Esophagus (tissue), 2 donors: ENCODE results near the gene COPS8. TPM values are rescaled to one million over a fixed set of nuclear protein-coding genes. Genes with fewer than 3 reads are reported as not detected.

Experiments used
- H3K27ac ChIP-seq, 2 donors: one replicate each; pipeline ENCODE4 v1.5.1; 2013; ENCODE audit warnings: low read depth in 2 of 2, mild to moderate bottlenecking in 2 of 2, inconsistent platforms in 1 of 2, low read length in 1 of 2, moderate library complexity in 1 of 2
- H3K27me3 ChIP-seq, 2 donors: one replicate each; pipeline ENCODE4 v1.6.1; 2013; ENCODE audit warnings: low read length in 2 of 2, control low read depth in 1 of 2, mild to moderate bottlenecking in 1 of 2; ENCODE audit not compliant: insufficient read depth in 2 of 2, control insufficient read depth in 1 of 2
- H3K36me3 ChIP-seq, 2 donors: one replicate each; pipeline ENCODE4 v1.6.1; 2013; ENCODE audit warnings: low read length in 1 of 2; ENCODE audit not compliant: control insufficient read depth in 2 of 2, insufficient read depth in 2 of 2
- H3K4me1 ChIP-seq, 2 donors: one replicate each; pipeline ENCODE4 v1.6.1; 2013; ENCODE audit warnings: low read length in 1 of 2; ENCODE audit not compliant: control insufficient read depth in 2 of 2, insufficient read depth in 2 of 2
- H3K4me3 ChIP-seq, 2 donors: one replicate each; pipeline ENCODE4 v1.5.1; 2013; ENCODE audit warnings: low read length in 2 of 2, mild to moderate bottlenecking in 2 of 2, low read depth in 1 of 2, moderate library complexity in 1 of 2
- H3K9me3 ChIP-seq, 2 donors: one replicate each; pipeline ENCODE4 v1.6.1; 2013; ENCODE audit warnings: mild to moderate bottlenecking in 2 of 2, low read depth in 1 of 2, low read length in 1 of 2, moderate library complexity in 1 of 2; ENCODE audit not compliant: control insufficient read depth in 2 of 2, insufficient read depth in 1 of 2
- WGBS, 2 donors: extraction: QIAGEN DNeasy Blood & Tissue Kit; methylation state at CpG; one replicate each; pipeline ENCODE4 v1.1.7; 2013; 5-methylcytosine and 5-hydroxymethylcytosine counted together
- polyA plus RNA-seq, 2 donors: library from polyadenylated mRNA; stranded (reverse); fragments of 200-250 nt; gene quantifications; one replicate each; pipeline ENCODE4 v1.2.3, GENCODE V29; 2013
- donor health status: healthy with polysubstance abuse.
- donor health status: Bipolar disorder and iron deficiency.

Gene COPS8
- polyA plus RNA-seq, 2 donors: 15.0 to 24.0 TPM

DNA sequence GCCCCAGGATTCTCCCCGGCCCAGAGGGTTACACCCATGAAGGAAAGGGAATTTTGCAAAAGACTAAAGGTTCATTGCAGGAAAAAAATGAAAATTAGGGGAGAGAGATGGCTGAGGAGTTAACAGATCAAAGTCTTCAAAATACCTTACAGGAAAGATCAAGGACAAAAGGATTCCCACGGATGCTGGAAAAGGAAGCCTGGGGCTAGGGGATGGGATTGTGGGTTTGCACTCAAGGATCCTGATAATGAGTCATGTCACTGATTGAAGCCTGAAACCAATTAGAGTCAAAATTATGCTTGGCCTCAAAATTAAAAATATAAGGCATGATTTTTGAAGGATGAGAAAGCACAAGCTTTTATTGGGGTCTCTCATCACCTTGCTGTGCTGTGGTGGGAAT is 32.6 kb upstream of the COPS8 start:
- Histone ChIP-seq H3K27me3 (no peaks in the 10 kb centered on the region), H3K4me3 (no peak overlapping the region), H3K9me3 (no peaks in the 10 kb centered on the region), H3K27ac (no peak overlapping the region), H3K36me3 (no peaks in the 10 kb centered on the region), H3K4me1 (no peaks in the 10 kb centered on the region)
- 52 to 72% methylated on average over 2 of the region's 2 CpGs for WGBS, 2 donors

GRCh38 chr2:237055386-237056100 is 30.1 kb upstream of the COPS8 start:
- Histone ChIP-seq H3K4me1 (no peaks in the 10 kb centered on the region), H3K4me3 (no peak overlapping the region), H3K9me3 (no peaks in the 10 kb centered on the region), H3K27me3 (no peaks in the 10 kb centered on the region), H3K27ac (no peak overlapping the region), H3K36me3 (no peaks in the 10 kb centered on the region)
- 87 to 91% methylated on average over 9 of the region's 9 CpGs for WGBS, 2 donors

DNA sequence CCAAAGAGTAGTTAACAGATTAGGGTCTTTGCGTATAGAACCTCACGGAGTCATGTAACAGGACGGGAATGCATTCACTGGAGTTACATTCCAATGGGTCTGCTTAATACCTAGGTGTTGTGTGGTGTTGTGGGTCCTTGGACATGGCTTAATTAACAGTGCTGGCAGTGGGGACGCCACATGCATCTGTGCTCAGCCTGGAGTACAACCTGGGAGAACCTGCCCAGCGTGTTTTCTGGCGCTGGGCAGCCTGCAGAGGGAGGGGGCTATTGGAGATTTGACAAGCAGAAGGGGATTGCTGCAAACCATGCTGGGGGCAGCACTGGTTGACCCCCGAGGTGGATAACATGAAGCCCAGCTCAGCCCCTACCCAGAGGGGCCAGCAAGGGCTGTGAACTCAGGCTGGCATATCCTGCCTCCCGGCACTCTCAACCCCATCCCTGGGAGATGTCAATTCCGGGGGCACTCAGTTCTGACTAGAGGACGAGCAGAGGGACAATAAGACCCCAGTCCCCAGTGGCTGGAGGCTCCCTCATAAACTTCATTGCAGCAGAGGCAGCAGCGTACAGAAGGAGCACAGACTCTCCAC is 29.3 kb upstream of the COPS8 start:
- H3K4me3 ChIP-seq: no peak overlapping the region
- H3K27me3 ChIP-seq: no peaks in the 10 kb centered on the region
- H3K27ac ChIP-seq: no peak overlapping the region
- no peaks in the 10 kb centered on the region for H3K4me1 ChIP-seq
- no peaks in the 10 kb centered on the region for H3K9me3 ChIP-seq
- 78 to 87% methylated on average over 11 of the region's 11 CpGs for WGBS, 2 donors
- H3K36me3 ChIP-seq: no peaks in the 10 kb centered on the region

GRCh38 chr2:237057107-237057506 is 28.6 kb upstream of the COPS8 start:
- Histone ChIP-seq H3K4me3 (no peak overlapping the region), H3K4me1 (no peaks in the 10 kb centered on the region), H3K27me3 (no peaks in the 10 kb centered on the region), H3K27ac (no peak overlapping the region), H3K36me3 (no peaks in the 10 kb centered on the region), H3K9me3 (no peaks in the 10 kb centered on the region)
- 93 to 95% methylated on average over 5 of the region's 5 CpGs for WGBS, 2 donors

GRCh38 chr2:237057893-237058300 is 27.8 kb upstream of the COPS8 start:
- Histone ChIP-seq H3K27ac (no peak overlapping the region), H3K27me3 (no peaks in the 10 kb centered on the region), H3K4me3 (no peak overlapping the region), H3K36me3 (no peaks in the 10 kb centered on the region), H3K9me3 (no peaks in the 10 kb centered on the region), H3K4me1 (no peaks in the 10 kb centered on the region)
- 88% methylated on average over 5 of the region's 5 CpGs for WGBS, 2 donors

GRCh38 chr2:237058423-237058822 is 27.3 kb upstream of the COPS8 start:
- no peaks in the 10 kb centered on the region for H3K27me3 ChIP-seq
- H3K27ac ChIP-seq: no peak overlapping the region
- H3K4me1 ChIP-seq: no peaks in the 10 kb centered on the region
- H3K9me3 ChIP-seq: no peaks in the 10 kb centered on the region
- H3K4me3 ChIP-seq: no peak overlapping the region
- no peaks in the 10 kb centered on the region for H3K36me3 ChIP-seq
- WGBS, 2 donors: 90 to 92% methylated on average over 11 of the region's 11 CpGs

DNA sequence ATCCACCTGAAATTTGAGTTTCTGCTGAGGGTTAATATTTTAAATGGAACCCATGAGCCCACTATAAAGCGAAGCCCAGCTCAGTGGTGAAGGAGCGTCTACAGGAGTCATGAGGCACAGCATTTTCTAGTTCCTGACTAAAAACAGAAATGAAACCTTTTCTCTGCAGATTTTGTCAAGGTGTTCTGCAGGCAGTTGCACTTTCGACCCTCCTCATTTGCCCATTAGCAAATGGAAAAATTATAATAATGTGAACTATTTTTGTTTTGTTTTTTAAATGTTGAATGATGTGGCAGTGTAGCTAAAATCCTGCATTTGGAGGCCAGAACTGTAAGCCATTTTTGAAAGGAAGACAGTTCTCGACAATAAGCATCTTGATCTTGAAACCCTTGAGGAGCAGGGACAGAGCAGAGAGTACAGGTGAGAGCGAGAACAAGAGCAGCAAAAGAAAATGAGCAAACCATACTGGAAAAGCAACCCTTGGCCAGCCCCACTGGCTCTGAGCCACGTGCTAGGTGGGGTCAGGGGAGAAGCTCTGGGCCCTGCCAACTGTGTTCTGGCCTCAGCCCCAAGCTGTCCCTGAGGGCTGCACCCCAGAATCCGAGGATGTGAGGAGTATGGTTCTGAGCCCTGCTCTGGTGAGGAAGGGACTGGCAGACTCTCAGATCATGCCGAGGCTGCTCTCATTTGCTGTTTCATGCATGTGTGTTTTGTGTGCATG is 26.4 kb upstream of the COPS8 start:
- H3K27me3 ChIP-seq: no peaks in the 10 kb centered on the region
- WGBS, 2 donors: 63% methylated on average over 8 of the region's 8 CpGs
- no peak overlapping the region for H3K4me3 ChIP-seq
- no peaks in the 10 kb centered on the region for H3K36me3 ChIP-seq
- no peaks in the 10 kb centered on the region for H3K4me1 ChIP-seq
- no peak overlapping the region for H3K27ac ChIP-seq
- no peaks in the 10 kb centered on the region for H3K9me3 ChIP-seq

- Histone ChIP-seq H3K4me3 (no peak overlapping the region), H3K36me3 (no peaks in the 10 kb centered on the region), H3K9me3 (no peaks in the 10 kb centered on the region), H3K27ac (no peak overlapping the region), H3K27me3 (no peaks in the 10 kb centered on the region), H3K4me1 (no peaks in the 10 kb centered on the region)
- 20 to 23% methylated on average over 15 of the region's 15 CpGs for WGBS, 2 donors
These were observed 25.0 kb upstream of the COPS8 start for GRCh38 chr2:237060534-237061312.

GRCh38 chr2:237061356-237061755 is 24.3 kb upstream of the COPS8 start:
- H3K27me3 ChIP-seq: no peaks in the 10 kb centered on the region
- no peaks in the 10 kb centered on the region for H3K36me3 ChIP-seq
- no peaks in the 10 kb centered on the region for H3K9me3 ChIP-seq
- H3K4me1 ChIP-seq: no peaks in the 10 kb centered on the region
- H3K4me3 ChIP-seq: no peak overlapping the region
- WGBS, 2 donors: 75 to 77% methylated on average over 12 of the region's 12 CpGs
- no peak overlapping the region for H3K27ac ChIP-seq
